GM19351 (cell line): Measurements from ENCODE around the gene ERLIN1.

Source experiments
- ATAC-seq: cut with Tn5 transposase; IDR thresholded peaks from one replicate; pipeline ENCODE4 v1.9.1; 2021; ENCODE audit warnings: mild to moderate bottlenecking, moderate library complexity; ENCODE audit not compliant: unreplicated experiment

Gene ERLIN1

DNA sequence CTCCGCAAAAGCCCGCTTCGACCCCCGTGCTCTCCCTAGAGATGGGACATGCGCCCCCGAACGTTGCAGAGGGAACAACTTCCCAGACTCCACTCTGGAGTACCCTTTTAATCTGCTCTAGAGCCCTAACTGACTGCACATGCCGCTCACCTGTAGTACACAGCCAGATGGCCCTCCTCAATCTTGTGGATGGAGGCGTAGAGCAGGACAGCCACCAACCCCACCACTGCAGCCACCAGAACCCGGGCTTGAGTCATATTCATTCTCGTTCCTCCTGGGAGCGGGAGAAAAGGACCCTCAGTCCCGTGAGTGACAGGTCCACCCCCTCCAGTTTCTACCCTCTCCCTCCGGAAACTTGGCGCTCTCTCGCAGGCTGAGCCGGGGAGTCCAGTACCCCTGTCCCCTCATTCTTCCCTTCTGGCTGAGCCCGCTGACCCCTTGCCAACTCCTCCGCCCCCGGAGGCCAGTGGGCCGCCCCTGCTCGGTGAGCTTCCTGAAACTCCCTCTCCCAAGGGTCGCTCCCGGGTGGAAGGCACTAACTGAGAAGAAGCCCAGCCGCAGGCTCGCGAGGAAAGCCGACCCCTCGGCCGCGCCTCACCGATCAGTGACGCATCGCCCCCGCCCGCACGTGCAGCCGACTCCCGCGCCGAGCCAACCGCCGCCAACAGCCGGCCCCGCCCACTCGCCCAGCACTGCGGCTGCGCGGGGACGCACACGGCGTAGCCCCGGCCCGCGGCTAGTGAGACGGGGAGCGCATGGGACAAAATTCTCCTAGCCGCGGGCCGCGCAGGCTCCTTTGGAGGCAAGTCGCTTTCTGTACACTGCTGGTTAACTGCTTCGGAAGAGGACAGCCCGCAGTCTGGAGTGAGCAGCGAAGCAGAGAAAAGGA lies at the start of gene ERLIN1:
TSS of gene ERLIN1 (minus strand) at position 666 of the 889 bp plus-strand sequence. CDS start at position 263, 403 bp downstream.
- ATAC-seq, result peak; percentile 80

DNA sequence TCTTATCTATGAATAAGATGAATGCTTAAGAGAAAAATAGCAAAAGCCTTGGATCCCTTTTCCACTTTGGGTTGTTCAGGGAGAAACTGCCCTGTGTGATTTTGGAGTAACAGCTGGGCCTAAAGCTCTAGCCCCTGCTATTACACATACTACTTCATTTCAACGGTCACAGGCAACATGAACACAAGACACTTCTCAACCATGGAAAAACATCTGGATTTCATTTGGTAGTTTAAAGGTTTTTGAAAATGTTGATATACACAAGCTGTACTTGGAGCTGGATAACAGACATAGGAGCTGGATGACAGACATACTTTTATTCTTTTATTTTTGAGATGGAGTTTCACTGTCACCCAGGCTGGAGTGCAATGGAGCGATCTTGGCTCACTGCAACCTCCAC lies 46.3 kb upstream of the ERLIN1 start:
- ATAC-seq, result no peak

DNA sequence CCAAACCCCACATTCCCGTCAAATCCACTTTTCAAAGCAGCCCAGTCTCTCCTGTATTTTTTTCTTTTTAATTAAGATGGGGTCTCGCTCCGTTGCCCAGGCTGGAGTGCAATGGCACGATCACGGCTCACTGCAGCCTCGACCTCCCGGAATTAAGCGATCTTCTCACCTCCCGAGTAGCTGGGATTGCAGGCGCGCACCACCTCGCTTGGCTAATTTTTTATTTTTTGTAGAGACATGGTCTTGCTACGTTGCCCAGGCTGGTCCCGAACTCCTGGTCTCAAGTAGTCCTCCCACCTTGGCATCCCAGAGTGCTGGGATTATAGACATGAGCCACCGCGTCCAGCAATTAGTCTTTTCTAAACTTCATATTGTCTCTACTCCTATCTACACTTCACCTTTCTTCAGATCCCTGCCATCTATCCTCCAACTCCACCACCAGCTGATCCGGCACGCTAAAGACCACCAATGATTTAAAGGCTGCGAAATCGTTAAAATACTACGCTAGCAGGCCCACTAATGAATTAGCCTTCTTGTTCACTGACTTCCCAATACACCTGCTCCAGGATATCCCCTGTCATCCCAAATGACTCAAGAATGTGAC lies 44.1 kb upstream of the ERLIN1 start:
- ATAC-seq, result no peak

DNA sequence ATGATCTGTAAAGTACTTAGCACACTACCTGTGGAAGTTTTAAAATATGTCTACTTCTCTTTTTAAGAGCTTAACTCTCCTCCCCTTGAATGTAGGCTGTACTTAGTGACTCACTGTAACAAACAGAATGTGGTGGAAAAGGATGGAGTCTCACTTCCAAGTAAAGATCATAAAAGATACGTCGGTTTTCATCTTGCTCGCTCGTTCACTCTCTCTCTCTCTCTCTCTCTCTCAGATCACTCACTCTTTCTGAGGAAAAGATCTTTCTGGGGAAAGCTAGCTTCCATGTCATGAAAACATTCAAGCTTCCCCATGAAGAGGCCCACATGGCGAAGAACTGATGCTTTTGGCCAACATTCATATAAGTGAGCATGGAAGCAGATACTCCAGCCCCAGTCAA lies 38.0 kb upstream of the ERLIN1 start:
- no peak for ATAC-seq

DNA sequence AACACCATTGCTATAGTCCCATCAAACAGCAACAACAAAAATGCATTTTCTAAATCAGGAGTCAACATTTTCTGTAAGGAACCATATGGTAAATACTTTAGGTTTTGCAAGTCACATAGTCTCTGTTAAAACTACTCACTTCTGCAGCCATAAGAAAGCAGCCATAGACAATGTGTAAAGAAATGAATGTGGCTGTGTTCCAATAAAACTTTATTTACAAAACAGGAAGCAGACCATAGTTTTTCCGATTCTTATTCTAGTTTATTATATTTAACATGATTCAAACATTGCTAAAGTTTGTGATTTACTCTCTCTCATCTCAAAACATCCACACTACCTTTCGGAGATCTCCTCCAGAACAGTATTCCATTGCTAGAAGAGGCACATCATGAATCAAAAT lies 36.7 kb upstream of the ERLIN1 start:
- no peak for ATAC-seq

DNA sequence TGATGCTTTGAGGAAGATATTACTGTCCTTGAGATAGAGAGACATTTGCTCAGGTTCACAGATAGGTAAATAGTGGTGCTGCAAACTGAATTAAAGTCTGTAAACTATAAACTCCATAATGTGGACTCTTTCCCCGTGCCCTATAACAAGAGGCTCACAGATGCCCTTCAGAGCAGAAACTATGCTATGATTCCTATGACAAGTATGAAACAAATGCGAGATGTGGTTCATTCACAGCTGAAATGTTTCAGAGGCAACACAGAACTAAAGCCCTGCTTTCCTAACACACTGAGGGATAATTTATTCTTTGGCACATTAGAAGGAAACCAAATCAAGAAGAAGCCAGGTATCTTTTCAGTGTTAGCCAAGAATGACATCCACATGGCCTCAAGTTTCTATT lies 30.2 kb upstream of the ERLIN1 start:
- no peak for ATAC-seq

DNA sequence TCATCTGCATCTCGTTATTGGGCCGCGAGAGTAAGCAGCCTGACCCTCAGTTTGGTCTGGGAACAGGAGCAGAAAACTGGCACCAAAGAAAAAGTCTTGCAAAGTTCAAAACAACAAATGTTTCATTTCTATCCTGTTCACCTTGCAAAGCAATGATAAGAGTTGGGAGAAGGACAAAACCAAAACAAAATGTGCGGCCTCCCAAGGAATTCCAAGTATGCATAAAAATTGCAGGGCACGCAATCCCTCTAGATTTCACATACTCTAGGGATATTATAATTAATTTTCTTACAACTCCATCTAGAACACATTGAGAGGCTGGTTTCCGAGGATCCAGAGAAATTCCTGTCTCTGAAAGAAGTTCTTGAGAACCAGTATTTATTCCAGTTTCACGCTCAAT lies 23.5 kb upstream of the ERLIN1 start:
- no peak for ATAC-seq

DNA sequence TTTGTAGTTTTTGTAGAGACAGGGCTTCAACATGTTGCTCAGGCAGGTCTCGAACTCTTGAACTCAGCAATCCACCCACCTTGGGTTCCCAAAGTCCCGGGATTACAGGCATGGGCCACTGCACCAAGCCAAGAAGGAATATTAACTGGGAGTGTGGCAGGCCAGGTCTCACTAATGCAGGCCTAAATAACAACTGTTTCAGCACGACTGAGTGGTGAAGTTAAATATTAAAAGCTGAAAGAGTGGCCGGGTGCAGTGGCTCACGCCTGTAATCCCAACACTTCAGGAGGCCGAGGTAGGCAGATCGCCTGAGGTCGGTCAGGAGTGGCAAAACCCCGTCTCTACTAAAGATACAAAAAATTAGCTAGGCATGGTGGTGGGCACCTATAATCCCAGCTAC lies 22.4 kb upstream of the ERLIN1 start:
- no peak for ATAC-seq

DNA sequence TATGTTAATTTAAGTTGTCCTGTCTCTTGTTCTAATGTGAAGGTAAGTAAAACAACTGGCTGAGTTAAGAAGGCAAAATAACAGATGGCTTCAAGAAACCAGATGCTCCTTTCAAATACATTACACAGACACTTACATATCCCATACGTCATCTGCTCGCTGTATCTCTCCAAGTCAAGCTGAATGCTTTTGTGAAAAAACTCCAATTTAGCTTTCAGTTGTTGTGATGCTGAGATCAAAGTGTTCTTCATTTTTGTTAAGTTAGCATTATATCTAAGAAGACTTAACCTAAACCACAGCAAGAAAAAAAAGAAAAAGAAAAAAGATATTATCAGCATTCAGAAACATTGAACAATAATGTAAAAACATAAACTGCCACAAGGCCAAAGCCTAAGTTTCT lies 18.5 kb upstream of the ERLIN1 start:
- no peak for ATAC-seq

DNA sequence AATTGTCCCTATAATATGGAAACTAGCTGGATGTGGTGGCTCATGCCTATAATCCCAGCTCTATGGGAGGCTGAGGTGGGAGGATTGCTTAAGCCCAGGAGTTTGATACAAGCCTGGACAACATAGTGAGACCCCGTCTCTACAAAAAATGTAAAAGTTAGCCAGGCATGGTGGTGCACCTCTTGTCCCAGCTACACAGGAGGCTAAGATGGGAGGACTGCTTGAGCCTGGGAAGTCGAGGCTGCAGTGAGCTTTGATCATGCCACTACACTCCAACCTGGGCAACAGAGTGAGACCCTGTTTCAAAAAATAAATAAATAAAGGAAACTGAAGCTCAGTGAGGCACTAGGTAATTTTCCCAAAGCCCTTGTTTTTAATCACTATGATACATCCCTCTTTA lies 15.7 kb upstream of the ERLIN1 start:
- no peak for ATAC-seq

DNA sequence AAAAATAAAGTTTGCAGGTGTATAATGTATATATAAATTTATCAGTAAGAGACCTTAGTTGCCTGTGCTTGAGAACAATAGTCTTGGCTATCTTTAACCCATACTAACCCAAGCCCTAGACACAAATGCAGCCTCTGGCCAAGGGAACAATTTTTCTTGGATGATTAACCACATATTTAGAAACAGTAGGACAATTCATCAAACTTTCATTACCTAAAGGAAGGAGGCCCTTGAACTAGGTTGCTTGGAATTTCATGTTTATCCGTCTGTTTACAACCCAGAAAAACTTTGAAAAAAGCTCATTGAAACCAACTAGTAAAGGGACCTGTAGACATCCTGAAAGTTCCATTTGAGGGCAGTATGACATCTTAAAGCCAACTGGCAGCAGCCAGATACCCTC lies 8.9 kb upstream of the ERLIN1 start:
- ATAC-seq, result no peak

DNA sequence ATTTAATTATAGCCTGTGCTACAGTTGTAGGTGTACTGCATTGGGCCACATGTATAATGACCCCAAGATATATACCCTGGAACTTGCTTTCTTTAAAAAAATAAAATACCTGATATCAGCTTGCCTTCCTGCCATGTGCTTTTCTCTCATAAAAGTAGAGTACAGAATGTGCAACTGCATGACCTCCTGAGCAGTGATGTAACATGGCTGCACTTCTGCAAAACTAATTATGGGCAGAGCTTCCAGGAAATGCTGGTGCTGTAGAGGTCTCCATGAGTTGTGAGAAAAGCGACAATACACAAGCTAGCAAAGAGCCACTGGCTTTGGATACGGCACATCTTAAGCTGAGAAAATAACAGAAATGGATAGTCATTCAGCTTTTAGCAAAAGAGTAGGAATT lies 6.5 kb upstream of the ERLIN1 start:
- no peak for ATAC-seq

DNA sequence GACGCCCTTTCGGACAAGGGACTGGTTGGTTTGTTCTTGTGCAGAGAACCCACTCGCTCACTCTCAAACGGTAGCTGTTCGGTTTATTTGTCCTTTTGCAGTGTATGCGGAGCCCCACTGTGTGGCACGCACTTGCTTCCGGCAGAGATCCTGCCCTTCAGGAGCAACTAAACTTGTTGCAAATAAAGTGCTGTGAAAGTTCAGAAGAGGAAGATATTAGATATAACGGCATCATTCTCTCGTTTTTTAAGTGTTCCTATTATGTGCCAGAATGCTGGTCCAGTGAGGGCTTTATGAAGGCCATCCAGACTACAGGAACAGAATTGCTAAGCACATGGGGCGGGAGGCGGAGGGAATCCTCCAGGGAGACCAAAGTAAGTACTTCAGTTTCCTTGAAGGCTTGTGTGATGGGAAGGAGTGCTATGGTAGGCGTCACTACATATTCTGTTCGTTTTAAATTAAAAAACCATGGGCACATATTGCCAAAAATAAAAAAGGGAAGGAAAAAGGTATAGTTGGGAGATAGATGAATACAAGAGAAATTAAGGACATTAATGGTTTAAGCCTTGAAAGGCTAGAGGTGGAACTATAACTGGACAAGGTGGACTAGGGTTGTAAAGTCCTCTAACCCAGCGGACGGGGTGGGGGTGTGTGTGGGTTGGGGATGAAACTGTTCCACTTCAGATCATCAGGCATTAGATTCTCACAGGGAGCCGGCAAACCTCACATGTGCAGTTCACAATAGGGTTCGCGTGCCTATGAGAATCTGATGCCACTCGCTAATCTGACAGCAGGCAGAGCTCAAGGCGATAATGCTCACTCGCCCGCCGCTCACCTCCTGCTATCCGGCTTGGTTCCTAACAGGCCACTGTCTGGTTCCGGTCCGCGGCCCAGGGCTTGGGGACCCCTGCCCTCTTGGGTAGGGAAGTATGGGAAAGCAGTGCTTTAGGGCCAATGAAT lies 704 bp upstream of the ERLIN1 start:
- ATAC-seq, result peak; percentile 49

DNA sequence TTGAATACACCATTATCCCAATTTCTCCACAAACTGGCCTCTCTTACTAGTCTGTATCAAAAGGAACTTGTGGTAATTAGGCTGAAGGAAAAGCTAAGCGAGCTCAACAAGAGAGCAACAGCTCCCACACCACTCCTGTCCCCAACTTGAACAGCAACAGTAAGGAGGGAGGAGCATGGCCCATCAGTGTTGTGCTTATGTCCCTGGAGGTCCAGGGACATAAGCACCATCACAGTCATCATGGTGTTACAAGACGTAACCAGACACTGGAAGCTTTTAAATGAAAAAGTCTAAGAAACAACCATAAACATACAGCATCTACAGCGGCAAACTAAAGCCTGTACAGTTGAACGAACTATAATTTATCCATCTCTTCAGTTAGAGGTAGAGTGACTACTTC lies 989 bp downstream of the ERLIN1 start:
- ATAC-seq, result no peak

DNA sequence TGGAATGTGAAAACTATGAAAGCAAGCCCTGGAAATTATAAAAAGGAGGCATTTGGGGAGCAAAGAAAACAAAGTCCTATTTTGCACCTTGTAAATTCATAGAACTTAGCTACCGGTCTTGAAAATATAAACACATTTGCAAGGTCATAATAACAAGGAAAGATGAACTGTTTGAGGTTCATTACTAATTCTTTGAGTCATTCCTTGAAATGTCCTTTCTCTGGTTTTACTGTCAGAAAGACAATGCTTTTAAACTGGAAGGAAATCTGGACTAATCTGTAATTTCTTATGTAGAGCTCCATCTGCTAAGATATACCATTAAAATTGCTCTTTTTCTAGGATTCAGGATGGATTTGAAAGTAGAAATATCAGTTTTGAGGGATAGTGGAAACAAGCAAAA lies 1.4 kb downstream of the ERLIN1 start:
- no peak for ATAC-seq

DNA sequence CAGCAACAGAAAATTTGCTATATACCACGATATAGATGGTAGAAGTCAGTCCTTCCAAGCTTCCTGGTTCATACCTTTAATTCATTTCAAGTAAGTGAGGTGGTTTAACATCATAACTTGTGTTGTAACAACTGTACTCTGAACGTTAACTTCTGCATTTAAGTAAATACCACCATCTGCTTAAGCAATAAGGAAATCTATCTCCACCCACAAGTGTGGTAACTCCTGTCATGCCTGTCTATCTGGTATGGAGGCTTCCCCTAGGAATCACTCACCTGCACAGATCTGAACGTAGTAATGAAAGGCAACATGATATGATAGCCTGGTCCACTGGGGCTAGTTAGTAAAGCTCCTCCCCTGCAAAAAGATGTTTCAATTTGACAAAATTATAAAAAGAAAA lies 2.3 kb downstream of the ERLIN1 start:
- no peak for ATAC-seq

DNA sequence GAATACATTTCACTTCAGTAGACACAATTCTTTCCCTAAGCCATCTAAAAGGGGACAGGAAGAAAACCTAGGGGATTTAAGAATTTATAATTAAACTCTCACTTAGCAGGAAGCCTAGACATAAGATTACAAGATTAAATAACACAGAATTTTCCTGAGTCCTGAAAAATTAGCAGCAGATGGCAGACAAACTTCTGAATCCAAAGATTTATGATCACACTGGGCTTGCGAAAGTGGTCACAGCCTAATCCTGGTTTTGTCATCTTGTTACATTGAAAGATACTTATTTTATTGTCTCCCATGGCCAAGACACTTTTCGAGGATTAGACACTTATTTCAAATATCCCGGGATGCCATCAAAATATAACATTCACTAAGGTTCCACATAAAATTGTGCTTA lies 2.9 kb downstream of the ERLIN1 start:
- no peak for ATAC-seq

DNA sequence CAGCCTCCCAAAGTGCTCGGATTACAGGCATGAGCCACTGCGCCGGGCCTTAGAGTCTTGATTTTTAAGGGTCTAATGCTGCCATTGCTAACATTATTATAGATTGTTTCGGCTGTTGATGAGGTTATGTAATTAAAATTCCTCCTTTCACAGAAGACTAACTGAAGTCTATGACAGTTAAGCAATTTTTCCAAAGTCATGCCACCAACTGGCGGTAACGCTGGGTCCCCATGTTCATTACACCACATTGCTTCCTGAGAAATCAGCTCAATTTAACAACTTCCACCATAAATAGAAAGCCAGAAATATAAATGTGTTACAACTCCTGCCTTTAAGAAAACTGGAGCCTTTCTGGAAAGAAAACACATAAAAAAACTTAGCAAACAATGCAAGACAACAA lies 3.5 kb downstream of the ERLIN1 start:
- ATAC-seq, result no peak

DNA sequence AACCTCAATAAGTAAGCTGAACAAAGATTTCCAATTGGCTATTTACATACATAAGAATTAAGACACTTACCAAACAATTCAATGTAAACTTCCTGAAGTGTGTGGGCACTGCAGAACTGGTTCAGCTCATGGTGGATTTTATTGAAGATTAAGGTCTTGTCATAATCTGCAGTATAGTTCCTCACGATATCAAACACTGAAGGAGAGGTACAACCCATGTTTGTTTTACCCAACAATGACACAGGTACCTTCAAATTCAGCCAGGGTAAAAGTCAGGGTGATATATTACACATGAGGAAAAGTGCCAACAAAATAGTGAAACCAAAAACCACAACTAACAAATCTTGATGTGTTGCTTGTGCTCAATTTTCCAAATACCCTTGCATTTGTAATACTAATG lies 10.0 kb downstream of the ERLIN1 start:
- no peak for ATAC-seq

DNA sequence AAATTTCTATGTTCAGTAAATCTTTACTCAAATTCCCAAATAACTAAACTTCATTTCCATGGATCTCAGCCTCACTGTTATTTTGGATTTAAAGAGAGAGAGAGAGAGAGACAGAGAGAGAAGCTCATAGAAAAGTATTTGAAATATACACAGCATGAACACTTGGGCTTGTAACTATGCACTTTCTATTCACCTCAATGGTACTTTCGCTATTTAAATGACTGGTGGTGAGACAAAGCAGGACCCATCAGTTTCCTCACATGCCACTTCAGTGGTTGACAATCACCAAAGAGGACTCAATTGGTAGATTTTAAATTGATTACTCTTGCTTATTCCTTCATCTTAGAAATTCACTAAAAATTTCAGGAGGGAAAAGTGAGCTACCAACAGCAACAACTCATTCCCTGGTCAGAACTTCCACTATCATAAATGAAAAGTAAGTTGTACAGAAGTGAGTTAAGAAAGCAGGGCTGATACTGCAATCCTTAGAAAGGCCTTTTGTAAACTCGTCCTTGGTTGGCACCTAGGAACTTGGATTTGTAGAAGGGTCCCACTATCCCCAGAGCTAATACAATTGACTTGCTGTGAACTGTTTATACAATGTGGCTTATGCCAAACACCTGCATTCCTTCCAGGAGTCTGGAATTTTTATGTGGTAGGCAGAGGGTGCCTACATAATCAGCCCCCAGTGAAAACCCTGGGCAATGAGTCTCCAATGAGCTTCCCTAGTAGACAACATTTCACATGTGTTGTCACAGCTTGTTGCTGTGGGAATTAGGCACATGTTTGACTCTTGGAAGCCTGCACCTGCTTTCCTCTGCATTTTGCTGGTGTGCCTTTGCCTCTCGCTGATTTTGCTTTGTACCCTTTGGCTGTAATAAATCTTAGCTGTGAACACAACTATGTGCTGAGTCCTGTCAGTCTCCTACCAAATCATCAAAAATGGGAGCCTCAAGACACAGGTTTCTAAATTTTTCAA lies 10.8 kb downstream of the ERLIN1 start:
- peak; percentile 98 for ATAC-seq
